ENCODE data around the gene ADCY1. TPM values are rescaled to one million over a fixed set of nuclear protein-coding genes. Genes with fewer than 3 reads are reported as not detected.

ADCY1 gene
- total RNA-seq, 2 experiments from 2014 or later, result 0.21 to 0.29 TPM

- POLR2A ChIA-PET, result no interaction called here
- ATAC-seq, result no peak
- no peaks in the 10 kb centered on the region for H3K27me3 Mint-ChIP-seq (ENCODE audit: low read depth)
Measured at GRCh38 chr7:45654341-45654740, 80.2 kb downstream of the ADCY1 start.

GRCh38 chr7:45655539-45655938, 81.4 kb downstream of the ADCY1 start:
- no peaks in the 10 kb centered on the region for H3K36me3 Mint-ChIP-seq (ENCODE audit: low read depth)
- ATAC-seq (no peak), DNase-seq (no peak)
- peaks cover 6% of the 10 kb centered on the region for H3K4me1 Mint-ChIP-seq (ENCODE audit: low read depth)
- H3K9me3 Mint-ChIP-seq (ENCODE audit: insufficient read depth), result no peaks in the 10 kb centered on the region
- no peak overlapping the region for H3K27ac Mint-ChIP-seq
- ChIA-PET CTCF (no interaction called here), POLR2A (no interaction called here)
- H3K27me3 Mint-ChIP-seq (ENCODE audit: low read depth), result no peaks in the 10 kb centered on the region
- no peak overlapping the region for H3K4me3 Mint-ChIP-seq

More at GRCh38 chr7:45654341-45654740, 80.2 kb downstream of the ADCY1 start:
- H3K4me3 Mint-ChIP-seq, result no peak overlapping the region
- no peaks in the 10 kb centered on the region for H3K36me3 Mint-ChIP-seq (ENCODE audit: low read depth)
- no peak for DNase-seq
- CTCF ChIA-PET, result interaction anchor here (0.9 to 1.1 kb wide), 2 partner anchors 9 kb away, joined by 3 read pairs; no protein-coding TSS in a partner anchor
- H3K9me3 Mint-ChIP-seq (ENCODE audit: insufficient read depth), result no peaks in the 10 kb centered on the region
- peaks cover 6% of the 10 kb centered on the region for H3K4me1 Mint-ChIP-seq (ENCODE audit: low read depth)
- H3K27ac Mint-ChIP-seq, result no peak overlapping the region

- Mint-ChIP-seq H3K27me3 (ENCODE audit: low read depth) (no peaks in the 10 kb centered on the region), H3K27ac (no peak overlapping the region), H3K36me3 (ENCODE audit: low read depth) (no peaks in the 10 kb centered on the region), H3K9me3 (ENCODE audit: insufficient read depth) (no peaks in the 10 kb centered on the region), H3K4me3 (no peak overlapping the region), H3K4me1 (ENCODE audit: low read depth) (no peaks in the 10 kb centered on the region)
- CTCF ChIA-PET, result no interaction called here
- DNase-seq (no peak), ATAC-seq (no peak)
- POLR2A ChIA-PET, result no interaction called here
Measured at GRCh38 chr7:45656431-45656830, 82.3 kb downstream of the ADCY1 start.

- ChIA-PET POLR2A (no interaction called here), CTCF (no interaction called here)
- Mint-ChIP-seq H3K4me1 (ENCODE audit: low read depth) (no peaks in the 10 kb centered on the region), H3K9me3 (ENCODE audit: insufficient read depth) (no peaks in the 10 kb centered on the region), H3K27ac (no peak overlapping the region), H3K27me3 (ENCODE audit: low read depth) (no peaks in the 10 kb centered on the region), H3K4me3 (no peak overlapping the region), H3K36me3 (ENCODE audit: low read depth) (no peaks in the 10 kb centered on the region)
- DNase-seq (no peak), ATAC-seq (no peak)
Measured at GRCh38 chr7:45657136-45657889, 83.1 kb downstream of the ADCY1 start.

- ChIA-PET POLR2A (no interaction called here), CTCF (no interaction called here)
- Mint-ChIP-seq H3K9me3 (ENCODE audit: insufficient read depth) (no peaks in the 10 kb centered on the region), H3K4me1 (ENCODE audit: low read depth) (no peaks in the 10 kb centered on the region), H3K36me3 (ENCODE audit: low read depth) (no peaks in the 10 kb centered on the region), H3K4me3 (no peak overlapping the region), H3K27ac (no peak overlapping the region), H3K27me3 (ENCODE audit: low read depth) (no peaks in the 10 kb centered on the region)
- DNase-seq (no peak), ATAC-seq (no peak)
Measured at GRCh38 chr7:45657890-45658715, 83.9 kb downstream of the ADCY1 start.

- Mint-ChIP-seq H3K27ac (no peak overlapping the region), H3K4me1 (ENCODE audit: low read depth) (no peaks in the 10 kb centered on the region), H3K36me3 (ENCODE audit: low read depth) (no peaks in the 10 kb centered on the region), H3K9me3 (ENCODE audit: insufficient read depth) (no peaks in the 10 kb centered on the region), H3K27me3 (ENCODE audit: low read depth) (no peaks in the 10 kb centered on the region), H3K4me3 (no peak overlapping the region)
- ChIA-PET POLR2A (no interaction called here), CTCF (no interaction called here)
- ATAC-seq (no peak), DNase-seq (no peak)
Measured at GRCh38 chr7:45658716-45659495, 84.7 kb downstream of the ADCY1 start.

- DNase-seq, result no peak
- CTCF ChIA-PET, result no interaction called here
- Mint-ChIP-seq H3K36me3 (ENCODE audit: low read depth) (no peaks in the 10 kb centered on the region), H3K4me3 (no peak overlapping the region), H3K4me1 (ENCODE audit: low read depth) (no peaks in the 10 kb centered on the region), H3K9me3 (ENCODE audit: insufficient read depth) (no peaks in the 10 kb centered on the region), H3K27ac (no peak overlapping the region), H3K27me3 (ENCODE audit: low read depth) (no peaks in the 10 kb centered on the region)
- POLR2A ChIA-PET, result no interaction called here
- no peak for ATAC-seq
Measured at GRCh38 chr7:45659496-45660139, 85.5 kb downstream of the ADCY1 start.

- H3K27ac Mint-ChIP-seq, result no peak overlapping the region
- no peaks in the 10 kb centered on the region for H3K9me3 Mint-ChIP-seq (ENCODE audit: insufficient read depth)
- no peaks in the 10 kb centered on the region for H3K27me3 Mint-ChIP-seq (ENCODE audit: low read depth)
- no peaks in the 10 kb centered on the region for H3K4me1 Mint-ChIP-seq (ENCODE audit: low read depth)
- no peak for ATAC-seq
- ChIA-PET CTCF (no interaction called here), POLR2A (no interaction called here)
- no peaks in the 10 kb centered on the region for H3K36me3 Mint-ChIP-seq (ENCODE audit: low read depth)
- DNase-seq, result peak; percentile 1
- no peak overlapping the region for H3K4me3 Mint-ChIP-seq
Measured at GRCh38 chr7:45660201-45660900, 86.2 kb downstream of the ADCY1 start.

GRCh38 chr7:45660901-45661211, 86.7 kb downstream of the ADCY1 start:
- Mint-ChIP-seq H3K27ac (no peak overlapping the region), H3K9me3 (ENCODE audit: insufficient read depth) (no peaks in the 10 kb centered on the region), H3K4me1 (ENCODE audit: low read depth) (no peaks in the 10 kb centered on the region), H3K27me3 (ENCODE audit: low read depth) (no peaks in the 10 kb centered on the region), H3K36me3 (ENCODE audit: low read depth) (no peaks in the 10 kb centered on the region), H3K4me3 (no peak overlapping the region)
- peak; percentile 9 for DNase-seq
- no peak for ATAC-seq
- POLR2A ChIA-PET, result no interaction called here
- CTCF ChIA-PET, result no interaction called here

GRCh38 chr7:45661302-45661995, 87.3 kb downstream of the ADCY1 start:
- Mint-ChIP-seq H3K36me3 (ENCODE audit: low read depth) (no peaks in the 10 kb centered on the region), H3K27ac (no peak overlapping the region), H3K9me3 (ENCODE audit: insufficient read depth) (no peaks in the 10 kb centered on the region), H3K27me3 (ENCODE audit: low read depth) (no peaks in the 10 kb centered on the region), H3K4me1 (ENCODE audit: low read depth) (no peaks in the 10 kb centered on the region), H3K4me3 (no peak overlapping the region)
- DNase-seq (peak; percentile 12), ATAC-seq (no peak)
- POLR2A ChIA-PET, result no interaction called here
- CTCF ChIA-PET, result interaction anchor here (1.2 kb wide), 1 partner anchor 193 kb away, joined by 4 read pairs; no protein-coding TSS in a partner anchor

- Mint-ChIP-seq H3K9me3 (ENCODE audit: insufficient read depth) (no peaks in the 10 kb centered on the region), H3K36me3 (ENCODE audit: low read depth) (no peaks in the 10 kb centered on the region), H3K27me3 (ENCODE audit: low read depth) (no peaks in the 10 kb centered on the region), H3K4me1 (ENCODE audit: low read depth) (no peaks in the 10 kb centered on the region), H3K4me3 (no peak overlapping the region), H3K27ac (no peak overlapping the region)
- ChIA-PET CTCF (interaction anchor here (1.2 kb wide), 1 partner anchor 192 kb away, joined by 4 read pairs; no protein-coding TSS in a partner anchor), POLR2A (no interaction called here)
- peak; percentile 16 for DNase-seq
- no peak for ATAC-seq
Measured at GRCh38 chr7:45662018-45662417, 87.8 kb downstream of the ADCY1 start.
